GM10847 (cell line): ENCODE results near the gene KCNJ11.

Experiments
- POLR2A ChIP-seq: IDR thresholded peaks from 2 replicates; pipeline ENCODE4 v1.6.1; 2011; ENCODE audit not compliant: insufficient read length; ENCODE audit errors: extremely low read depth

Gene KCNJ11

DNA sequence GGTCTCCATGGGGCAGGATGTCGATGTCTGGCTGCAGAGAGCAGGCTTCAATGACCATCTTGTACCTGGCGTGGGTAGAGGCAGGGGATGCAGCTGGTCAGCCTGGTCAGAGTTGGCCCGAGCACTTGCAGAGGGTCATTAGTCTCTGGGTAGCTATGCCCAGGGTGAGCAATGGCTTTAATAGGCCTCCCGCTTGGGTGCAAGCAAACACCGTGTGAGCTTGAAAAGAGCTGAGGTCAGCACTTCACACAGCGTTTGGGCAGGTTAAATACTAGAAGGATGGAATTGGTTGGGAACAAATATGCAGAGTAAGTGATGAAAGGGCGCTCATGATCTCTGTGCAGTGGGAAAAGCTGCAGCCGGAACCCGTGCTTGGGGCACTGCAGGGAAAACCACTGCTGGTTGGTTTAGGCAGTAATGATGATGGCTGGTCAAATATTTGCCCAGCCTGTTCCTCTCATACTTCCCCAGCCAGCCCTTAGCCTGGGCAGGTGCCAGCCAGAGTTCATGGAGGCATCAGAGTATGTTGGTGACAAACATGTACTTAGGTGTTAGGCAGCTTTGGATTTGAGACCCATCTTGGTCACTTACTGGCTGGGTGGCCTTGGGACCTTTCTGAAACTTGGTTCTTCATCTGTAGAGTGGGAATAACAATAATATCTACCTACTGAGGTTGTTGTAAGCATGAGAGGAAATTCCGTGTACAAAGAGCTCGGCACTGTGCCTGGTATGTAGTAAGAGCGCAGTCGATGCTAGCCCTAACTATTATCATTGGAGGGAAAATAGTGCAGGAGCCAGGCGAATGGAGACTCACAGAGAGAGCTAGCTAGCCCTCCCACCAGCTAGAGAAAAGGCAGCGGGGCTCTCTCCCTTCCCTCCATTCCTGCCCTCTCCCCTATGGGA, 25.2 kb upstream of the KCNJ11 start:
- TF ChIP-seq POLR2A, result no peak

DNA sequence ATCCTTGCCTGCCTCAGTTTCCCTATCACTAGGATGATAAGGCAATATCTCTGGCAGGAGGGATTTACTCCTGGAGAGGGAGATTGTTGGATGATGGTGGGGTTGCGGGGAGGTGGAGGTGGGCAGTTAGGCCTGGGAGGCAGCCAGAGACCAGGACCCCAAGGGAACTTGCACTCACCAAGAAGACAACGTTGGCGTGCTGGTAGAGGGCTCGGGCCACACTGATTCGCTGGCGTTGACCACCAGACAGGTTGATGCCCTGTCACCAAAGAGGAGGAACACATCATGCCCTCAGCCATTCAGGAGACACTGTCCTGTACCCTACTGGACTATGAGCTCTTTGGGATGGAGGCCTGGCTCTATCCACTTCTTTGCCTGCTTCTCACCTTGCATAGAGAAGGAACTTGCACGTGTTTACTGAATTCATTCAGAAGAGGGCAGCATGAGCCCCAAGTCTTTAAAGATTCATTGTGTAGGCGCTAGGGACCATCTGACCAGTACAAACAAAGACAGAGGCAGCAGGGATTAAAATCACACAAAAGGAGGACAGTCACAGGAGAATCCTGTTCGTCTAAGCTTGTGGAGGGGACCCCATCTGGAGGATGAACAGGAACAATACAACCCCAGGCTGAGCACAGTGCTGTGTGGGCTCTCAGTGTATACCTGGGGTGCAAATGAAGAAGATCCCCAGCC, 24.2 kb upstream of the KCNJ11 start:
- no peak for TF ChIP-seq POLR2A

DNA sequence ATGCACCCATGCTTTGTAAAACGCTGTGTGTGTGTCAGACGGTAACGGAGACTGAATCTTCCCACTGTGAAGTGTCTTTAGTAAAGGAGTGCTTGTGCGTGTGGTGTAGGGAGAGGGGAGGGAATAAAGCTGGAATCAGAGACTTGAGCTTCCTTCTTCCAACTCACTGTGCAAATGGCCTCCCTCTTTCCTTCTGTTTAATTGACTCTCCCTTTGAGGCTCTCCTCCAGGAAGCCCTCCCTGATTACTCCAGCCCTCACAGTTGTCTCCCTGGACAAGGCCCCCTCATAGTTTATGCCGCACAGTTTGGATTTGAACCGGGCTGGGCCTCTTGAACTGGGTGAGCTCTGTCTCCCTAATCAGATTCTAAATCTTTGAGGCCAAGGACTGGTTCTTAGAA, 23.0 kb upstream of the KCNJ11 start:
- TF ChIP-seq POLR2A, result no peak

DNA sequence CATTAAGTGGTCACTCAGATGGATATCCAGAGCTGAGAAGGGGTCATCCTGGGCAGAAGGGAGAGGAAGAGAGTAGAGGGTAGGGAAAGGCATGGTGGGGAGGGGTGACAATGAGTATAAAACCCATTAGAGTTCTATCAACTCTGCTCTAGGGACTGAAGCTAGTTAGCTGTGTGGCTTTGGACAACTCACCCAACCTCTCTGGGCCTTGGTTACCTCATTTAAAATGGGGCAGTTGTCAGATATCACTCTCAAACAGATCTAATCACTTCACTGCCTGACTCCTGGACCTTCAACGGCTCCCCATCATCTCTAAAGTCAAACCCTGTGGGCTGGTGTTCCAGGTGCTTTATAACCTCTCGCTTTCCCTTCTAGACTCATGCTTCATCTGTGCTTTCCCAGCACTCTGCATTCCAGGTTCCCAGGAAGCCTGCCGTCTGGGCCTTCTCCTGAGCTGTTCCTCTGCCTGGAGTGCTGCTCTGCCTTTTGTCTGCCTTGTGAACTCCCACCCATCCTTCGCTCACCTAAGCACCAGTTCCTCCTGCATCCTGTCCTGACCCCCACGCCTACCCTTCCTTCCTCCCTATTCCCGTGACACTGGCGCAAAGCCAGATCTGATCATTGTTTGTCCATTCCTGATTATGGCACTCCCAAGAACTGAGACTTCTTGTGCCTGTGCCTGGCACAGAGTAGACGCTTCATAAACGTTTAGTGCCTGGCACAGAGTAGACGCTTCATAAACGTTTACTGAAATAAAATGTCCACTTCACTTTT, 22.3 kb upstream of the KCNJ11 start:
- no peak for TF ChIP-seq POLR2A

DNA sequence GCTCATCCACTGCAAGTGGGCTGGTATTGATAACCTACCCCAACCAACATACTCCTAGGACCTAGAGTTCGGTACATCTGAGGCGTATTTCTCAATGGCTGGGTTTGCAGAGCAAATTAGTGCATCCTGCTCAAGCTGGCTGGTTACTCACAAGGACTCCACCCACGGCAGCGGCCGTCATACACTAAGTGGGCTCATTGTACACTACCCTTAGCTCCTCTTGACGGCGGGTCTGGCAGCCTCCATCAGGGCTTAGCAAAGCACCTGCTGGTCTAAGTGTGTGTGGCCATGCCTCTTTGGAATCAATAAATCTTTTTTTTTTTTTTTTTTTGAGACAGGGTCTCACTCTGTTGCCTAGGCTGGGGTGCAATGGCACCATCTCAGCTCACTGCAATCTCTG, 20.2 kb upstream of the KCNJ11 start:
- TF ChIP-seq POLR2A, result no peak

DNA sequence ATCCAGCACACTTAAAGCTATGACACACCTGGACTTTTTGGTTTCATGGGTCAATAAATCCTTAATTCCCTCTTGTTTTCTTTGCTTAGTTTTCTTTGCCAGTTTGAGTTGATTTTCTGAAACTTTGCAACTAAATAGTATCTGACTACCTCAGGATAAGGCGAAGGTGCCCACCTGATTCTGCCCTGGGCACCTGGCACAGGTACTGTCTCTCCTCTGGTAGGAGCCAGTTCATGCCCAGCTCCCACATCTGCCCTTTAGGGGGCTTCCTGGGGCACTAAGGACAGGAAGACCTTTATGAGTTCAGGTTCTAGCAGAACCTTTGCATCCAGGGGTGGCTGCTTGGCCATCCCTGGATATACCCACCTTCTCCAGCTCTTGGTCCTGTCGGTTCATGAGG, 19.6 kb upstream of the KCNJ11 start:
- TF ChIP-seq POLR2A, result no peak

DNA sequence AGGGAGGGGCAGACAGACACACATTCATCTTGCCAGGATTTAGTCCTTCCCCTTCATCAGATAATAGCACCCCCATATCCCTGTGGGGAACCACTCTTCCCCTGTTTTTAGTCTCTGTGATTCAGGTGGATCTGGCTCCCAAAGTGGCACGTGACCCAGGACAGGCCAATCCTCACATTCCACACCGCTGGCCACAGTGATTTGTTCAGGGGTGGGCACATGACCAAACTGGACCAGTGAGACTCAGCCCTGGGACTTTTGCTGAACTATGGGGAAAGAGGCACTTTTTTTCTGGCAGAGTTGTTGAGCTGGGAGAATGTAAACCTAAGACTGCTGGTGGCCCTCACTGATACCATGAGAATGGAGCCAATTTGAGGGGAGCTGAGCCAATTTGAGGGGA, 19.1 kb upstream of the KCNJ11 start:
- TF ChIP-seq POLR2A, result no peak

DNA sequence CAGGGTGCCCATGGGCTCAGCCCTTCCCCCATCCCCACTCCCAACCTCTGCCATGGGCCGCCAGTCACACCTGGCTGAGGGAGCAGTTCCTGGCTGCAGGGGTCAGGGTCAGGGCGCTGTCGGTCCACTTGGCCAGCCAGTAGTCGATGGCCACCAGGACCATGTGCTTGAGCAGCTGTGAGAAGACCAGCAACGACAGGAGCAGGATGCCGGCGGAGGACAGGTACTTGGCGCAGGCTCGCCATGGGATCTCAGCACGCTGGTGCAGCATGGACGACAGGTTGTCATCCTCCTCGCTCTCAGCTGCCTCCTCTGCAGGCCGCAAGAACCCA, 18.3 kb upstream of the KCNJ11 start:
- TF ChIP-seq POLR2A, result no peak

DNA sequence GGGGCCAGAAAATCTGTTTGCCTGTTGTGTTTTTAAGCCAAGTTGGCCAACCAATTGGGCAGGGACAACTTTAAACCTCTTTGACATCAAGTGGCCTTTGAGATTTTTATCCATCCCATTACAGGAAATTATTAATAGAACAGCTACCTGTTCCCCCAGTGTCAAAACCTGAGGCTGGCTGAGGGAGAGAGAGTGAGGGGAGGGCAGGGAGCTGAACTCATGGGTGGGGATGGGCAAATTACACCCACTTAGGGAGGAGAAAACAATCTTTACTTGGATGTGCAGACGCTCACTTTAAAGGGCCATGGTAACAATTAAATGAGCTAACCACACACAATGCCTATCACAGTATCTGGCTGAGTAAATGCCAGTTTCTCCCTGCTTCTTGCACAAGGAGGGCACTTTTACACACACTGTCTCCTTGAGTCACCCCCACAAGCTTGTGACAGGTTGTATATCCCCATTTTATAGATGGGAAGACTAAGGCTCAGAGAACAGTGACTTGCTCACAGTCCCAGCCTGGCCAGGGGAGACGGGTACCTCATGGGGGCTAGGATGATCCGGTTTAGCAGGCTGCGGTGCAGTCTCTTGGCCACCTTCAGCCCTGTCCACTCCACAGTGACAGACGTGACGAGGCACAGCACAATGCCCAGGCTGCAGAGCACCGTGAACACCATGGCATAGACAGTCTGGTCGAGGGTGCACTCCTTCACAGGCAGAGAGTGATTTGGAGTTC, 17.8 kb upstream of the KCNJ11 start:
- no peak for TF ChIP-seq POLR2A

DNA sequence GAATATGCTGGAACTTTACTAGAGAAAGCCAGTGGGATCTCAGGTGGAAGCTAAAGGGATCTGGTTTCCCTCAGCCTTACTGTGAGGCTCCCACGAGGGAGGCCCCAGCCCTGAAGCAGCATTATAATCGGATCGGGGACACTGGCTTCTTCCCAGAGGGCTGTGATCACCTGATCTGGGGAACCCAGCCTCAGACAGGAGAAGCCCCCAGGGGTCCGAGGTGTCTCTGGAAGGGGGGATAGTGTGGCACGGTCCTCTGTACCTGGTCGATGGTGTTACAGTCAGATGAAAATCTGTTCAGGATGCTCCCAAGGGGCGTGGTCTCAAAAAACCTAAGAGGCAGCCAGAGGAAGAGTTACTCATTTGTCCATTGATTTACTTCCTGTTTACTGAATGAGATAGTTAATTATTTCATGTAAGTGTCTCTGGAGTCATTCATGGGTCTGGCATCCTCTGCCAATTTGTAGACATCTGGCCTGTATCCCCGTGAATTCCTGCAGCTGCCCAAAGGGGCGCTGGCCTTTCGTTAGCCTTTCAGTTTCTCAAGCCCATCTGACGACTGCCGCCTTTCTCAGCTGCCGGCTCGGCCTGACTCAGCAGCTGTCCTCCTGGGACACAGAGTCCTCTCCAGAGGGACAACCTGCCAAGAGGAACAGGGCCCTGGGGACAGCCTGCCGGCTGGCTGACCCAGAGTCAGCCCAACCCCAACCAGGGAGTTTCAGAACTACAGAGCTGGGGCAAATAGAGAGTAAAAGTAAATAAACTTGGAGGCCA, 17.0 kb upstream of the KCNJ11 start:
- TF ChIP-seq POLR2A, result no peak

DNA sequence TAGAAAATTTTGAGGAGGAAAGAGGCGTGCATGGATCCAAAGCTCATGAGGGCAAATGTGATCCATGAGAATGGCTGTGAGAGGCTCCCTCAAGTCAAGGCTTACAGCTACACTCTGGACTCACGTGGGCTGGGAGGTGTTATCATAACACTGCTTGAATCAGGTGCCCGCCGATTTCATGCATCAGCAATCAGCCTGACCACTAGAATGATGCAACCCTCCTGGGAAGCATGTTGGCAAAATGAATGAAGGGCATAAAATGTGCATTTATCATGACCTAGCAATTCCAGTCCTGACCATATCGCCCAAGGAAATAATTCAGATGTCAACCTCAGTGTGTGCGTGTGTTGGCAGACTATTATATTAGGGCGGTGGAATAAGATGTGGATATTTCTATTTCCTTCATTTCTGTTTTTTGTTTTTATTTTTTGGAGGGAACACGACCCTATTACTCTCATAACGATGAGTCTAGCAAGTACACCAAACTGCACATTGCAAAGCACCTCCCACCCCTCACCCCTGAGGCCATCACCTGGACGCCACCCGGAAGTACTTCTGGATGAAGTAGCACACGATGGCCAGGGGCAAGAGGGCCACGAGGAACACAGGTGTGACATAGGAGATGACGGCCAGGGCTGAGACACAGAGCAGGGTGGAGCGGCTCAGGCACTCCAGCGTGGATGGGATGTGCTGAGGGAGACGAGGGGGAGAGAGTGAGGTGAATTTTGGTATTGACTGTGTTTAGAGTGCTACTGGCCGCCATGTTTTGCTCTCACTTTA, 15.7 kb upstream of the KCNJ11 start:
- no peak for TF ChIP-seq POLR2A

DNA sequence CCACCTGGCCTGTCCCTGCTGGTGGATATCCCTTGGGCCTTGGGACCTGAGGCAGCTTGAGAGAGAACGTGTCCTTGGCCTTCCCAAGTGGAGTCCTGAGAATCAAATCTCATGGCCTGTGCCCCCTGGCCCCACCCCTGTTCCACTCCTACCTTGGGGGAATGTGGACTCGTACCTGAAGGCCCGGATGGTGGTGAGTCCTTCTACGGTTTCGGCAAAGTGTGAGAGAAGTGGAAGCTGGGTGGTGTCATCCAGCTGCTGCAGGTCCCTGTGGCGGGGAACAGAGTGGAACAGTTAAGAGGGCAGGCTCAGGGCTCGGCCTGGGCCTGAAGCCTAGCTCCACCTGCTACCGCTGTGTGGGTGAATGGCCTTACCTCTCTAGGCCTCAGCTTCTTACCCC, 14.0 kb upstream of the KCNJ11 start:
- no peak for TF ChIP-seq POLR2A

DNA sequence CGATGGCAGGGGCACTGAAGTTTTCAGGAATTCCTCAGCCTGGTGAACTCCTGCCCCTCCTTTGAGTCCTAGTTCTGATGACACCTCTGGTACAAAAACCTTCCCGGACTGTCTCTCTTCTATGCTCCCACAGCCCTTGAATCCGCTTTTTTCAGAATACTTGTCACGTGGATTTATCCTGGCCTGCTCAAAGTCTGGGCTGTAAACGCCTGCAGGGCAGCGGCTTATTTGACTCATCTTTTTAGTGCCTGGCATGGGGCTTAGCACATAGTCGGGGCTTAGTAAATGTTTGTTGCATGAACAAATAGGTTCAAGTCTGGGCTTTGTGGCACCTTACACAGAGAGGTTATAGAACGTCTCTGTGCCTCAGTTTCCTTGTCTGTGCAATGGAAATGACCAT, 13.4 kb upstream of the KCNJ11 start:
- no peak for TF ChIP-seq POLR2A

DNA sequence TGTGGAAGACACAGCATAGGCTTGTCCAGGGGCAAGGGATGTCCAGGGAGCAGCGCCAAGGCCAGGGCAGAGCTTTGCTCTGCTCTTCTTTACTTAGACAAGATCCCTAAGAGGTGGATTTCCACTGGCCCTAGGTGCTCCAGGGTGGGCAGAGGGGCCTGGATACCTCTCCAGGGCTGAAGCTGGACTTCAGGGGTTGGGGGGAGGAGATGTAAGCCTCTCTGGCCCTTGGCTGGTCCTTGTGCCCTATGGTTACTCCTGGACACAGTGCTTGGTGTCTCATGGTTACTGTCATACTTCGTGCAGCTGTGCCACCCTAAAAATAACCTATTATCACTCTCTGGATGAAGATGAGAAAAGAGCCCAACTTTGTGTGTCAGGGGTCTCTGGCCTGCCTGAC, 12.9 kb upstream of the KCNJ11 start:
- TF ChIP-seq POLR2A, result no peak

DNA sequence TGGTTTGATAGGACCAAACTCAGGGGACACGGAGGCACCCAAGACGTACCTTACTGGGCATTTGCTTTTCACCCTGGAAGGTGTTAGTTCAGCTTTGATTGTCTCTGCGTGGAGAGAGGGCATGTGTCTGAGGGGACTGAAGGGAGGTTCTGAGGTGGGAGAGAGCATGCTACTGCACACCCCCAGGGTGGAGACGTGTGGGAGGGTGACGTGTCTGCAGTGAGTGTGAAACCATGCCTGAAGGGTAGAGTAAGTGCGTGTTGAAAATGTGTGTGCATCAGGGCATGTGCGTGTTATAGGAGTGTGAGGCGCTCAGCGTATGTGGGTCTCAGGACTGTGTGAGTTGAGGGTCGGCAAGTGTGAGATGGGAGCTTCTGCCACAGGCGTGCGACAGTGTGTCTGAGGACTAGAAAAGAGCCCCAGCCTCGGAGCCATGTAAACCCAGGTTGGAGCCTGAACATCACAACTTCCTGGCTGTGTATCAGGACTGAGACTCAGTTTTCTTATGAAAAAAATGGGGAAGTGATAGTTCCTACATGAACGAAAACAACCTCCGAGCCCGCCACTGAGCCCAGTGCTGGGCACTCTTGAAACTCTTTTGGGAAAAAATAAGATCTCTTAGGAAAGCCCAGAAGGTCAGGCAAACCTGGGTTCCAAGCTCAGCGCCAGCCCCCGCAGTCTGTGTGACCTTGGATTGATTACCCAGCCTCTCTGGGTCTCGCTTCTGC, 11.8 kb upstream of the KCNJ11 start:
- no peak for TF ChIP-seq POLR2A
